ENCODE measurements around the gene NHLH1.

NHLH1 gene

GRCh38 chr1:160405331-160405877 is 38.5 kb downstream of the NHLH1 start:
- TF ChIP-seq CREB5 (CRISPR knock-in tag; IDR thresholded peaks at IDR 0.05; ENCODE audit: low read depth), result no peak
- no peak for ATAC-seq

GRCh38 chr1:160406131-160406968 is 39.5 kb downstream of the NHLH1 start:
- no peak for ATAC-seq
- TF ChIP-seq OSR1 (CRISPR knock-in tag; IDR thresholded peaks at IDR 0.05), result no peak
- no peak for TF ChIP-seq ZC3H10 (CRISPR knock-in tag; IDR thresholded peaks at IDR 0.05)
- no peak for TF ChIP-seq ESRRG (CRISPR knock-in tag; IDR thresholded peaks at IDR 0.05)
- no peak for TF ChIP-seq ARNTL (CRISPR knock-in tag; IDR thresholded peaks at IDR 0.05; ENCODE audit: borderline replicate concordance, low read depth)
- no peak for TF ChIP-seq ZFP3 (CRISPR knock-in tag; IDR thresholded peaks at IDR 0.05)
- TF ChIP-seq ZNF70 (CRISPR knock-in tag; IDR thresholded peaks at IDR 0.05), result no peak

GRCh38 chr1:160407839-160408801 is 41.2 kb downstream of the NHLH1 start:
- ATAC-seq, result peak; percentile 31
- no peak for TF ChIP-seq ZNF8 (CRISPR knock-in tag; IDR thresholded peaks at IDR 0.05)
- no peak for TF ChIP-seq OSR1 (CRISPR knock-in tag; IDR thresholded peaks at IDR 0.05)
- no peak for TF ChIP-seq ZNF565 (CRISPR knock-in tag; conservative IDR thresholded peaks at IDR 0.05; ENCODE audit: low read depth)
- TF ChIP-seq ISL1 (CRISPR knock-in tag; IDR thresholded peaks at IDR 0.05), result no peak
- no peak for TF ChIP-seq TCF4 (CRISPR knock-in tag; IDR thresholded peaks at IDR 0.05; ENCODE audit: borderline replicate concordance)
- no peak for TF ChIP-seq ZNF70 (CRISPR knock-in tag; IDR thresholded peaks at IDR 0.05)
- TF ChIP-seq TOX (CRISPR knock-in tag; IDR thresholded peaks at IDR 0.05; ENCODE audit: borderline replicate concordance), result no peak

- TF ChIP-seq BACH2 (CRISPR knock-in tag; IDR thresholded peaks at IDR 0.05; ENCODE audit: borderline replicate concordance) (no peak), CREB5 (CRISPR knock-in tag; IDR thresholded peaks at IDR 0.05; ENCODE audit: low read depth) (no peak), CSDC2 (CRISPR knock-in tag; IDR thresholded peaks at IDR 0.05) (no peak), RARB (CRISPR knock-in tag; IDR thresholded peaks at IDR 0.05) (no peak), TCF4 (CRISPR knock-in tag; IDR thresholded peaks at IDR 0.05; ENCODE audit: borderline replicate concordance) (no peak)
- no peak for ATAC-seq
These were observed 42.0 kb downstream of the NHLH1 start for GRCh38 chr1:160408864-160409263.

- no peak for ATAC-seq
- TF ChIP-seq GLIS3 (CRISPR knock-in tag; IDR thresholded peaks at IDR 0.05) (no peak), TCF4 (CRISPR knock-in tag; IDR thresholded peaks at IDR 0.05; ENCODE audit: borderline replicate concordance) (no peak), ZC3H10 (CRISPR knock-in tag; IDR thresholded peaks at IDR 0.05) (no peak), RARB (CRISPR knock-in tag; IDR thresholded peaks at IDR 0.05) (no peak), ZFP3 (CRISPR knock-in tag; IDR thresholded peaks at IDR 0.05) (no peak), TSHZ2 (CRISPR knock-in tag; IDR thresholded peaks at IDR 0.05) (no peak)
These were observed 42.6 kb downstream of the NHLH1 start for GRCh38 chr1:160409486-160409885.

All from SK-N-SH treated with all-trans-retinoic acid at 6 μM for 48 hours (cell line).